Endothelial cell of umbilical vein (primary cell): ENCODE measurements around the gene NELFB. TPM values are rescaled to one million over a fixed set of nuclear protein-coding genes. Genes with fewer than 3 reads are reported as not detected.

Source experiments
- BruUV-seq: library from RNA; stranded (reverse); fragments of 400-500 nt; replicated peaks from 2 replicates; lab custom pipeline; 2021; lab: Mats Ljungman, UMichigan
- CTCF ChIA-PET: fragments of 300-600, 350-600 bp; sonication (Branson Sonifier 250); formaldehyde crosslinking; loops from one replicate; lab custom pipeline; 2021; ENCODE audit warnings: antibody characterized with exemption, inconsistent platforms; lab: Charles Lee
- POLR2A ChIA-PET: fragments of 300-600, 350-600 bp; sonication (Branson Sonifier 250); formaldehyde crosslinking; loops from one replicate; lab custom pipeline; 2021; ENCODE audit warnings: antibody characterized with exemption, inconsistent platforms; lab: Charles Lee
- DNase-seq: peaks from one replicate; pipeline ENCODE4 v3.0.0-alpha.2; 2011; ENCODE audit warnings: low read depth, low spot score
- FAIRE-seq: peaks from 2 replicates; lab custom pipeline; 2011; peaks lifted over from hg19 to GRCh38; lab: Jason Lieb, UNC
- H2AFZ ChIP-seq: 2 replicates; pipeline ENCODE4 v1.6.0; 2012; ENCODE audit warnings: low read depth, low read length, control low read depth, inconsistent platforms
- H3K27ac ChIP-seq: 2 replicates; pipeline ENCODE4 v1.5.1; 2011; ENCODE audit warnings: low read depth, mild to moderate bottlenecking, control low read depth, low read length, moderate library complexity; ENCODE audit not compliant: insufficient read depth
- H3K27me3 ChIP-seq, 2 experiments: 2 replicates each; pipeline versions ENCODE4 v1.6.0 to v1.6.1; 2011; ENCODE audit warnings: low read length in 2 of 2, mixed read lengths in 1 of 2; ENCODE audit not compliant: control insufficient read depth in 2 of 2, insufficient read depth in 2 of 2
- H3K36me3 ChIP-seq, 2 experiments: 2 replicates in 1 of 2; 3 replicates in 1 of 2; pipeline ENCODE4 v1.5.1; 2011; ENCODE audit warnings: low read length in 2 of 2, mild to moderate bottlenecking in 1 of 2, moderate library complexity in 1 of 2; ENCODE audit not compliant: control insufficient read depth in 2 of 2, insufficient read depth in 2 of 2; ENCODE audit errors: extremely low read depth in 1 of 2
- H3K4me1 ChIP-seq: 3 replicates; pipeline ENCODE4 v1.5.1; 2011; ENCODE audit warnings: mild to moderate bottlenecking, low read length; ENCODE audit not compliant: control insufficient read depth, insufficient read depth; ENCODE audit errors: extremely low read depth
- H3K4me2 ChIP-seq: 2 replicates; pipeline ENCODE4 v1.6.1; 2011; ENCODE audit warnings: low read length, control low read depth, mixed read lengths; ENCODE audit not compliant: insufficient read depth
- H3K4me3 ChIP-seq, 3 experiments: fragments of 200-600 bp in 1 of 3; sonication (generic), shearing (Covaris generic) in 1 of 3; replicated peaks in 1 of 3; 2 replicates each; pipeline ENCODE4 v1.5.1; 2011 to 2016; ENCODE audit warnings: control low read depth in 3 of 3, low read length in 3 of 3, mild to moderate bottlenecking in 2 of 3, inconsistent platforms in 1 of 3, low read depth in 1 of 3, moderate library complexity in 1 of 3; ENCODE audit not compliant: insufficient read depth in 1 of 3
- H3K79me2 ChIP-seq: 2 replicates; pipeline ENCODE4 v1.6.0; 2012; ENCODE audit warnings: low read length, inconsistent platforms; ENCODE audit not compliant: control insufficient read depth, insufficient read depth
- H3K9ac ChIP-seq: replicated peaks from 2 replicates; pipeline ENCODE3; 2011; ENCODE audit warnings: low read length, control low read depth; ENCODE audit not compliant: insufficient read depth; ENCODE audit errors: extremely low read depth
- H3K9me1 ChIP-seq: replicated peaks from 3 replicates; pipeline ENCODE4 v1.6.0; 2011; ENCODE audit warnings: mild to moderate bottlenecking, low read length; ENCODE audit not compliant: control insufficient read depth, insufficient read depth; ENCODE audit errors: extremely low read depth
- H3K9me3 ChIP-seq: replicated peaks from 2 replicates; pipeline ENCODE4 v1.5.1; 2012; ENCODE audit warnings: low read length, inconsistent platforms; ENCODE audit not compliant: control insufficient read depth, insufficient read depth
- H4K20me1 ChIP-seq: replicated peaks from 2 replicates; pipeline ENCODE3; 2011; ENCODE audit warnings: mild to moderate bottlenecking, low read length; ENCODE audit not compliant: control insufficient read depth, insufficient read depth; ENCODE audit errors: extremely low read depth
- CTCF ChIP-seq, 2 donors: IDR thresholded peaks; 1 replicate in 1 of 2; 2 replicates in 1 of 2; pipeline ENCODE4 v1.5.1; 2011; ENCODE audit warnings: low read length in 2 of 2, mild to moderate bottlenecking in 2 of 2, moderate library complexity in 2 of 2, control low read depth in 1 of 2, inconsistent platforms in 1 of 2, low read depth in 1 of 2; ENCODE audit not compliant: insufficient read depth in 1 of 2; ENCODE audit errors: extremely low read depth in 1 of 2
- EZH2 ChIP-seq: IDR thresholded peaks from 2 replicates; pipeline ENCODE4 v1.6.1; 2012; ENCODE audit warnings: borderline replicate concordance, low read depth, mild to moderate bottlenecking, moderate library complexity, low read length, inconsistent platforms; ENCODE audit not compliant: severe bottlenecking
- FOS ChIP-seq: IDR thresholded peaks from 2 replicates; pipeline ENCODE4 v1.6.1; 2011; ENCODE audit warnings: mild to moderate bottlenecking, low read length, moderate library complexity, borderline replicate concordance; ENCODE audit not compliant: insufficient read depth
- GATA2 ChIP-seq: IDR thresholded peaks from 2 replicates; pipeline ENCODE4 v1.7.0; 2011; ENCODE audit warnings: low read depth, mild to moderate bottlenecking, moderate library complexity, mixed read lengths, low read length; ENCODE audit not compliant: insufficient read length, insufficient read depth
- JUN ChIP-seq: IDR thresholded peaks from 2 replicates; pipeline ENCODE4 v1.6.1; 2011; ENCODE audit warnings: borderline replicate concordance, low read depth; ENCODE audit not compliant: insufficient read length, insufficient read depth
- MYC ChIP-seq: IDR thresholded peaks from one replicate; pipeline ENCODE4 v1.6.1; 2011; ENCODE audit warnings: mild to moderate bottlenecking, low read depth, low read length
- POLR2A ChIP-seq: IDR thresholded peaks from 2 replicates; pipeline ENCODE4 v1.6.1; 2012; ENCODE audit warnings: low read depth, mild to moderate bottlenecking, control low read depth, low read length
- POLR2AphosphoS5 ChIP-seq: IDR thresholded peaks from 2 replicates; pipeline ENCODE4 v1.6.1; 2012; ENCODE audit warnings: low read depth, mild to moderate bottlenecking, control low read depth, low read length, moderate library complexity; ENCODE audit not compliant: insufficient read depth
- dilution Hi-C: fragments of 300-500 bp; cut with MboI; formaldehyde crosslinking; loops from one replicate; pipeline ENCODE4 v1.15.0; 2019; ENCODE audit warnings: low sequenced_read_pairs; ENCODE audit not compliant: extremely low pct_ligation_motif_present
- intact Hi-C: fragments of 100-400 bp; cut with micrococcal nuclease; formaldehyde crosslinking; loops from one replicate; pipeline ENCODE4 v1.10.0; 2022
- polyA plus RNA-seq, 4 experiments: library from polyadenylated mRNA; depleted of rRNA in 3 of 4; stranded (reverse) in 3 of 4; unstranded in 1 of 4; fragments of >200 nt; gene quantifications; 2 replicates each; pipeline versions ENCODE4 v1.2.1 to v1.2.3, GENCODE V29; 2011 to 2012; ENCODE audit warnings: missing spikeins in 1 of 4
- total RNA-seq: library from RNA; stranded (reverse); gene quantifications from 2 replicates; pipeline ENCODE4 v1.2.3, GENCODE V29; 2021
- TF ChIP-seq, protein P1 (sequence below): IDR thresholded peaks from 2 replicates; pipeline ENCODE4 v1.6.1; 2011; ENCODE audit not compliant: insufficient read depth, insufficient read length

NELFB gene
- total and polyA plus RNA-seq, 2 donors (not counting 3 experiments of a cell fraction or from before 2014, with no cell fraction given), result 62.3 to 76.1 TPM

DNA sequence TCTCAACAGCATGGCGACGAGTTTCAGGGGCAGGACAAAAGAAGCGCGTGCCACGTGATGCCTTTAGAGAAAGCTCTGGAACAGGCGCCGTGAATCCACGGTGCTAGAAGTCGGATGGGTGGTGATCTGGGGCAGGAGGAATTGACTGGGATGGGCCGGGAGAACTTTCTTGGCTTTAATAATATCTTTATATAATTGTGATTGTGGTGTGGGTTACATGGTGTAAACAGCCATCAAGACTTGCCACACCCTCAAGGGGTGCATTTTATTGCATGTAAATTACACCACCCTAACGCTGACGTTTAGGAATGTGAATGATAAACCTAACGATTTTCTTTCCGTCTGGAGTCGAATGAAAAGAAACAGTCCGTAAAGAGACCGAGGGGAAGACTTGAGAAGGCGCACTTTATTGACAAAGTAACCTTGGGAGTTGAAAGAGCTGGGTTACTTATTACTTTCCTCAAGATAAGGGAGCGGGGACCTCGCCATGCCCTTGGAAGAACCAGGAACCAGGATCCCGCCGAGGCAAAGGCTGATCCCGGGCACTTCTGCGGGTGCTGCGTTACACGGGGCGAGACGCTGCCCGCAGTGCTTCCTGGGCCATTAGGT lies 38.5 kb downstream of the NELFB start:
- ChIA-PET POLR2A (interaction anchor here (1.0 kb wide), 1 partner anchor 53 kb away, joined by 3 read pairs; the partner anchor contains the start of gene TUBB4B), CTCF (interaction anchor here (0.7 to 1.8 kb wide), 6 partner anchors 9 to 151 kb away, joined by 3 to 12 read pairs (median 3); partner anchors contain the start of genes EXD3, NOXA1 and NRARP)
- dilution Hi-C loops, result no loop called here
- H3K9me1 ChIP-seq, result no peaks in the 10 kb centered on the region
- no peak for DNase-seq
- H3K27ac ChIP-seq, result no peak overlapping the region
- BruUV-seq, result no TSS peak
- H3K4me1 ChIP-seq, result peaks cover 28% of the 10 kb centered on the region
- no peak overlapping the region for H3K4me2 ChIP-seq
- TF ChIP-seq CTCF (IDR thresholded peaks at IDR 0.05; ENCODE audit: extremely low read depth in 1 of 2, insufficient read depth in 1 of 2, low read depth in 1 of 2, low read length in 2 of 2) (no peak), POLR2A (no peak), POLR2AphosphoS5 (no peak), FOS (no peak), GATA2 (no peak), JUN (no peak), MYC (no peak), EZH2 (no peak)
- TF ChIP-seq, protein P1, sequence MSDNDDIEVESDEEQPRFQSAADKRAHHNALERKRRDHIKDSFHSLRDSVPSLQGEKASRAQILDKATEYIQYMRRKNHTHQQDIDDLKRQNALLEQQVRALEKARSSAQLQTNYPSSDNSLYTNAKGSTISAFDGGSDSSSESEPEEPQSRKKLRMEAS, result no peak
- intact Hi-C loops, result loop anchor here (1.0 kb wide), 1 partner anchor 152 kb away; no protein-coding TSS in a partner anchor
- no peak for FAIRE-seq
- H4K20me1 ChIP-seq, result no peaks in the 10 kb centered on the region
- H3K9ac ChIP-seq, result no peak overlapping the region
- no peaks in the 10 kb centered on the region for H3K36me3 ChIP-seq
- H3K9me3 ChIP-seq, result no peaks in the 10 kb centered on the region
- H3K79me2 ChIP-seq, result no peaks in the 10 kb centered on the region
- H3K27me3 ChIP-seq, result no peaks in the 10 kb centered on the region
- H2AFZ ChIP-seq, result no peak overlapping the region
- H3K4me3 ChIP-seq, result no peak overlapping the region
